B cell (primary cell): ENCODE measurements around the gene CAMK1. TPM values are rescaled to one million over a fixed set of nuclear protein-coding genes. Genes with fewer than 3 reads are reported as not detected.
A peak's percentile ranks its signal among the peaks of the same experiment; 100 is the strongest.

Source experiments
- ATAC-seq: fragments of 200-7000 bp; cut with Tn5 transposase; one replicate; pipeline ENCODE4 v1.10.0; 2021; ENCODE audit warnings: low read depth, mild to moderate bottlenecking, moderate number of reproducible peaks, moderate library complexity
- CTCF ChIA-PET: fragments of 350-600 bp; sonication (Branson Sonifier 250); formaldehyde crosslinking; loops from one replicate; lab custom pipeline; 2021; ENCODE audit warnings: antibody characterized with exemption, inconsistent platforms; lab: Charles Lee
- POLR2A ChIA-PET: fragments of 350-600 bp; sonication (Branson Sonifier 250); formaldehyde crosslinking; loops from one replicate; lab custom pipeline; 2021; ENCODE audit warnings: antibody characterized with exemption; lab: Charles Lee
- DNase-seq: peaks from one replicate; pipeline ENCODE4 v3.0.0; 2013
- H2AFZ ChIP-seq: 2 replicates; pipeline ENCODE4 v1.6.1; 2012; ENCODE audit warnings: mild to moderate bottlenecking, low read depth, low read length; ENCODE audit not compliant: insufficient read depth, poor library complexity, severe bottlenecking
- H3K27ac ChIP-seq, 2 donors: 1 replicate in 1 of 2; 2 replicates in 1 of 2; pipeline ENCODE4 v1.5.1; 2012 to 2013; ENCODE audit warnings: low read length in 2 of 2, mild to moderate bottlenecking in 2 of 2, moderate library complexity in 1 of 2
- H3K27me3 ChIP-seq, 4 experiments: fragments of 200-600 bp in 1 of 4; sonication (generic) in 1 of 4; replicated peaks in 1 of 4; 1 replicate in 2 of 4; 2 replicates in 2 of 4; pipeline versions ENCODE4 v1.6.1 to v1.7.0; 2013 to 2016; ENCODE audit warnings: low read length in 3 of 4, mild to moderate bottlenecking in 2 of 4, mixed read lengths in 1 of 4, moderate library complexity in 1 of 4; ENCODE audit not compliant: insufficient read depth in 4 of 4, control insufficient read depth in 3 of 4; ENCODE audit errors: control extremely low read depth in 1 of 4
- H3K36me3 ChIP-seq, 2 experiments: replicated peaks in 1 of 2; 1 replicate in 1 of 2; 2 replicates in 1 of 2; pipeline versions ENCODE4 v1.6.1 to v1.7.1; 2013; ENCODE audit warnings: low read length in 1 of 2; ENCODE audit not compliant: insufficient read depth in 2 of 2, control insufficient read depth in 1 of 2; ENCODE audit errors: control extremely low read depth in 1 of 2, extremely low read depth in 1 of 2
- H3K4me1 ChIP-seq, 2 donors: fragments of 200-600 bp in 1 of 2; sonication (generic) in 1 of 2; 1 replicate in 1 of 2; 2 replicates in 1 of 2; pipeline versions ENCODE4 v1.5.1 to v1.6.1; 2013 to 2017; ENCODE audit warnings: low read length in 2 of 2; ENCODE audit not compliant: control insufficient read depth in 2 of 2, insufficient read depth in 2 of 2
- H3K4me2 ChIP-seq: replicated peaks from 2 replicates; pipeline ENCODE3; 2012; ENCODE audit warnings: mild to moderate bottlenecking, low read depth, low read length; ENCODE audit not compliant: poor library complexity, severe bottlenecking
- H3K4me3 ChIP-seq, 5 experiments: fragments of 200-600 bp in 1 of 5; sonication (generic) in 1 of 5; 1 replicate in 3 of 5; 2 replicates in 2 of 5; pipeline versions ENCODE4 v1.5.1 to v1.7.0; 2011 to 2016; ENCODE audit warnings: low read length in 4 of 5, mild to moderate bottlenecking in 4 of 5, low read depth in 2 of 5, control low read depth in 1 of 5, moderate library complexity in 1 of 5; ENCODE audit not compliant: insufficient read depth in 1 of 5; ENCODE audit errors: control extremely low read depth in 1 of 5, extremely low read depth in 1 of 5
- H3K79me2 ChIP-seq: fragments of 200-600 bp; sonication (generic); one replicate; pipeline ENCODE4 v1.6.0; 2016; ENCODE audit warnings: low read length; ENCODE audit not compliant: control insufficient read depth, insufficient read depth
- H3K9ac ChIP-seq: fragments of 200-600 bp; sonication (generic); 2 replicates; pipeline ENCODE4 v1.6.1; 2017; ENCODE audit warnings: mild to moderate bottlenecking, low read length, moderate library complexity
- H3K9me3 ChIP-seq, 3 donors: one replicate each; pipeline versions ENCODE4 v1.6.1 to v1.7.1; 2013; ENCODE audit warnings: low read length in 2 of 3; ENCODE audit not compliant: control insufficient read depth in 2 of 3, insufficient read depth in 1 of 3; ENCODE audit errors: control extremely low read depth in 1 of 3
- H4K20me1 ChIP-seq: 2 replicates; pipeline ENCODE4 v1.6.0; 2012; ENCODE audit warnings: mild to moderate bottlenecking, low read length; ENCODE audit not compliant: insufficient read depth, control insufficient read depth, poor library complexity, severe bottlenecking
- H3K27ac Mint-ChIP-seq: one replicate; pipeline ENCODE4 v1.8.0; 2021; ENCODE audit warnings: mixed read lengths
- H3K27me3 Mint-ChIP-seq: one replicate; pipeline ENCODE4 v1.8.0; 2021; ENCODE audit warnings: mixed read lengths
- H3K4me1 Mint-ChIP-seq: one replicate; pipeline ENCODE4 v1.8.0; 2021; ENCODE audit warnings: mixed read lengths
- H3K4me3 Mint-ChIP-seq: one replicate; pipeline ENCODE4 v1.8.0; 2021; ENCODE audit warnings: mixed read lengths
- H3K9me3 Mint-ChIP-seq: one replicate; pipeline ENCODE4 v1.8.0; 2022; ENCODE audit warnings: mixed read lengths; ENCODE audit not compliant: insufficient read depth
- EZH2 ChIP-seq: IDR thresholded peaks from 2 replicates; pipeline ENCODE4 v1.6.1; 2012; ENCODE audit warnings: borderline replicate concordance, low read depth, mild to moderate bottlenecking, moderate library complexity, low read length; ENCODE audit not compliant: insufficient read depth, poor library complexity, severe bottlenecking
- WGBS: methylation state at CpG from one replicate; pipeline ENCODE4 v1.1.5; 2013; ENCODE audit warnings: missing lambda C conversion rate; ENCODE audit not compliant: insufficient coverage; 5-methylcytosine and 5-hydroxymethylcytosine counted together
- intact Hi-C: fragments of 100-400 bp; cut with micrococcal nuclease; formaldehyde crosslinking; loops from one replicate; pipeline ENCODE4 v1.10.0; 2022
- polyA plus RNA-seq: library from polyadenylated mRNA; depleted of rRNA; stranded (reverse); fragments of >200 nt; gene quantifications from 2 replicates; pipeline ENCODE4 v1.2.3, GENCODE V29; 2012
- total RNA-seq, 2 donors: library from RNA; stranded (reverse); fragments of 120-200 nt in 1 of 2; gene quantifications; 1 replicate in 1 of 2; 2 replicates in 1 of 2; pipeline versions ENCODE4 v1.2.3 to v1.2.4, GENCODE V29; 2013 to 2022
- TF ChIP-seq, protein P1 (sequence below): fragments of 200-600 bp; IDR thresholded peaks from one replicate; pipeline ENCODE4 v1.8.0; 2022; ENCODE audit warnings: antibody characterized with exemption, mild to moderate bottlenecking

Gene CAMK1
- total and polyA plus RNA-seq, 2 donors (not counting 1 experiment from before 2014, with no cell fraction given) = 0.57 to 0.82 TPM

DNA sequence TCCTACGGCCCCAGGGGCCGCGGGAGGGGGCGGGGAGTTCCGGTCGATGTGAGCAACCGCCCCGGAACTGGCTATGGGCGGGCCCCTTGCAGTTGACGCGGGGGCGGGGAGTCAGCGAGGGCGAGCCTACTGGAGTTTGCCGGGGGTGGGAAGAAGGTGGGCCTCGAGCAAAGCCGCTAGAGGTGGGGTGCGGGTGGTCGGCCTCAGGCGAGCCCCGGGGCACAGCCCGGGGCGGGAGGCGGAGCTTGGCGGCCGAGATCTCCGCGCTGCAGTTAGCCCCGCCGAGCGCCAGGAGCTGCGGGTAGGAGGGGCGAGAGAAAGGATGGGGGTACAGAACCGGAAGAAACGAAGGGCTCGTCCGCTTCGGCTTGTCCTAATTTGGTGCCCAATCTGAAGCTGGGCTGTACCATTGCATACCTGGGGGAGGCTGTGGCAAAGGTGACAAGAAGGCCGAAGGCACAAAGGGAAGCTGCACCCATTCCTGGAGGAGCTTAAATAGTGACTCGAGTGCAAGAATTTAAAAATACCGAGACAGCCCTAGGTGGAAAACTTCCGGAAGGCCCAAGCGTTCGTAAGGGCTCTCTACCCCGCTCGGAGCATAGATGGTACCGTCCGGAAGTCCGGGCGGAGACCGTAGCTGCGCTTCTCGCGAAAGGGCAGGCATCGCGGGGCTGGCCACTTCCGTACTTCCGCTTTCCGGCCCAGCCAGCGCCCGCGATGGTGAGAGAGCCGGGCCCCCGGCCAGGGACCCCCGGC lies 22.8 kb upstream of the CAMK1 start, which contains the start of the genes ARPC4 and TADA3:
Gene ARPC4 (plus strand): TSS at position 678 of the 756 bp plus-strand sequence. CDS start 40 bp downstream, at position 718.
Gene TADA3 (minus strand): TSS at position 69 of the 756 bp plus-strand sequence. CDS start 1,007 bp downstream, outside the sequence.
- peaks cover 57% of the 10 kb centered on the region for H3K4me1 Mint-ChIP-seq
- ATAC-seq = peak; percentile 77
- 0% methylated on average over 65 of the region's 65 CpGs for WGBS
- Histone ChIP-seq H3K4me3 (peak within 1 kb of the TSS; percentile 78 to 99 (median 94)), H3K9me3 (no peaks in the 10 kb centered on the region), H3K27ac (peak within 1 kb of the TSS; percentile 93 to 99), H3K4me1 (peaks cover 51 to 63% of the 10 kb centered on the region in 2 donors), H3K36me3 (peaks cover 8 to 36% of the 10 kb centered on the region in 2 experiments), H3K79me2 (peaks cover 69% of the 10 kb centered on the region), H3K9ac (peak within 1 kb of the TSS; percentile 98), H3K4me2 (peak within 1 kb of the TSS; percentile 98), H3K27me3 (no peaks in the 10 kb centered on the region), H4K20me1 (peaks cover 38% of the 10 kb centered on the region), H2AFZ (peak within 1 kb of the TSS; percentile 96)
- TF ChIP-seq, protein P1, sequence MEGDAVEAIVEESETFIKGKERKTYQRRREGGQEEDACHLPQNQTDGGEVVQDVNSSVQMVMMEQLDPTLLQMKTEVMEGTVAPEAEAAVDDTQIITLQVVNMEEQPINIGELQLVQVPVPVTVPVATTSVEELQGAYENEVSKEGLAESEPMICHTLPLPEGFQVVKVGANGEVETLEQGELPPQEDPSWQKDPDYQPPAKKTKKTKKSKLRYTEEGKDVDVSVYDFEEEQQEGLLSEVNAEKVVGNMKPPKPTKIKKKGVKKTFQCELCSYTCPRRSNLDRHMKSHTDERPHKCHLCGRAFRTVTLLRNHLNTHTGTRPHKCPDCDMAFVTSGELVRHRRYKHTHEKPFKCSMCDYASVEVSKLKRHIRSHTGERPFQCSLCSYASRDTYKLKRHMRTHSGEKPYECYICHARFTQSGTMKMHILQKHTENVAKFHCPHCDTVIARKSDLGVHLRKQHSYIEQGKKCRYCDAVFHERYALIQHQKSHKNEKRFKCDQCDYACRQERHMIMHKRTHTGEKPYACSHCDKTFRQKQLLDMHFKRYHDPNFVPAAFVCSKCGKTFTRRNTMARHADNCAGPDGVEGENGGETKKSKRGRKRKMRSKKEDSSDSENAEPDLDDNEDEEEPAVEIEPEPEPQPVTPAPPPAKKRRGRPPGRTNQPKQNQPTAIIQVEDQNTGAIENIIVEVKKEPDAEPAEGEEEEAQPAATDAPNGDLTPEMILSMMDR = no peak
- TF ChIP-seq EZH2 = no peak
- peak within 1 kb of the TSS; percentile 100 for H3K27ac Mint-ChIP-seq
- no peaks in the 10 kb centered on the region for H3K27me3 Mint-ChIP-seq
- H3K4me3 Mint-ChIP-seq = peak within 1 kb of the TSS; percentile 99
- POLR2A ChIA-PET = interaction anchor here (0.5 to 1.6 kb wide), 22 partner anchors 10 to 529 kb away, joined by 3 to 39 read pairs (median 5); partner anchors contain the start of genes BRPF1, CRELD1, EMC3 and FANCD2
- CTCF ChIA-PET = interaction anchor here (0.6 to 1.4 kb wide), 14 partner anchors 11 to 946 kb away, joined by 3 to 17 read pairs (median 4); partner anchors contain the start of genes OGG1 and TTLL3
- peak; percentile 99 for DNase-seq
- intact Hi-C loops = loop anchor here (1.0 to 2.0 kb wide), 10 partner anchors 12 to 529 kb away; partner anchors contain the start of genes BRPF1, CRELD1, JAGN1 and RPUSD3
- no peaks in the 10 kb centered on the region for H3K9me3 Mint-ChIP-seq
